Glutamatergic neuron (in vitro differentiated cells): ENCODE results near the gene SCN3B. TPM values are rescaled to one million over a fixed set of nuclear protein-coding genes. Genes with fewer than 3 reads are reported as not detected.
A peak's percentile ranks its signal among the peaks of the same experiment; 100 is the strongest.
"Not testable (repeated sequence)": the region's sequence is repeated elsewhere in the genome, so short reads cannot be mapped to it uniquely, and the experiment has no call there.

Experiments used
- DNase-seq: peaks from one replicate; pipeline ENCODE4 v3.0.0; 2022
- H3K27ac Mint-ChIP-seq: one replicate; pipeline ENCODE4 v1.8.0; 2020; ENCODE audit warnings: mild to moderate bottlenecking, mixed read lengths, inconsistent platforms; ENCODE audit not compliant: unreplicated experiment
- H3K27me3 Mint-ChIP-seq: one replicate; pipeline ENCODE4 v1.8.0; 2020; ENCODE audit warnings: mild to moderate bottlenecking, moderate library complexity, mixed read lengths, inconsistent platforms; ENCODE audit not compliant: unreplicated experiment
- H3K36me3 Mint-ChIP-seq: one replicate; pipeline ENCODE4 v1.8.0; 2020; ENCODE audit warnings: mild to moderate bottlenecking, mixed read lengths, inconsistent platforms; ENCODE audit not compliant: unreplicated experiment
- H3K4me1 Mint-ChIP-seq: one replicate; pipeline ENCODE4 v1.8.0; 2020; ENCODE audit warnings: mild to moderate bottlenecking, low read depth, mixed read lengths, inconsistent platforms; ENCODE audit not compliant: unreplicated experiment
- H3K4me3 Mint-ChIP-seq: one replicate; pipeline ENCODE4 v1.8.0; 2020; ENCODE audit warnings: mild to moderate bottlenecking, mixed read lengths, inconsistent platforms; ENCODE audit not compliant: unreplicated experiment
- H3K9me3 Mint-ChIP-seq: one replicate; pipeline ENCODE4 v1.8.0; 2020; ENCODE audit warnings: mild to moderate bottlenecking, moderate library complexity, mixed read lengths, inconsistent platforms; ENCODE audit not compliant: unreplicated experiment
- CTCF ChIP-seq: fragments of 200-600 bp; sonication (generic); IDR thresholded peaks from one replicate; pipeline ENCODE4 v1.5.0; 2021; ENCODE audit not compliant: partially characterized antibody, unreplicated experiment
- total RNA-seq: library from RNA; stranded (reverse); fragmentation: NEBNext Ultra II Directional; extraction: Animal tissue kit (Norgen Biotek cat#: 25700); gene quantifications from one replicate; pipeline ENCODE4 v1.2.1, GENCODE V29; 2021; ENCODE audit not compliant: unreplicated experiment

The SCN3B gene
- total RNA-seq, 1 donor from 2014 or later: 118 TPM

- H3K4me3 Mint-ChIP-seq: no peak overlapping the region
- peaks cover 4% of the 10 kb centered on the region for H3K9me3 Mint-ChIP-seq
- no peak for TF ChIP-seq CTCF
- H3K4me1 Mint-ChIP-seq: no peaks in the 10 kb centered on the region
- peaks cover 12% of the 10 kb centered on the region for H3K36me3 Mint-ChIP-seq
- DNase-seq: no peak
- H3K27ac Mint-ChIP-seq: no peak overlapping the region
- no peaks in the 10 kb centered on the region for H3K27me3 Mint-ChIP-seq
These were observed 10.9 kb upstream of the SCN3B start for GRCh38 chr11:123665306-123665705.

- H3K4me3 Mint-ChIP-seq, H3K27me3 Mint-ChIP-seq, DNase-seq, H3K4me1 Mint-ChIP-seq, H3K27ac Mint-ChIP-seq: not testable (repeated sequence)
- peaks cover 10% of the 10 kb centered on the region for H3K9me3 Mint-ChIP-seq
- H3K36me3 Mint-ChIP-seq: peaks cover 12% of the 10 kb centered on the region
These were observed 5.5 kb upstream of the SCN3B start for GRCh38 chr11:123659965-123660364.

DNA sequence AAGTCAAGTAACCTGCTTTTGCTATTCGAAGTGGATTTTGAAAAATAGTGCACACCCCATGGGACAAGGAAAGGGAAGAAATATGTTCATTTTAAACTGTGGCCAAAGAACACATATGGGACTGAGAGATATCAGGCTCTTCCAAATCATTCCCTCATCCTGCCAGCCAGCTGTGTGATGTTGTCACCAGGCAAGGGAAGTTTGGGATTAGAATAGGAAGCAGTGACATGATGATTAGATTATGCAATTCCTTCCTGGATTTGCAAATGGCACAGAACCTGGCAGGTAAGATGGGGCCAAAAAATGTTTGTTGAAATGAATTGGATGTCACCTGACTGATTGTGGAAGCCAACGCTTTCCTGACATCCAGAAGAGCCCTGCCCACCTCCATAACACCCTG is 4.9 kb upstream of the SCN3B start:
- Mint-ChIP-seq H3K27ac (no peak overlapping the region), H3K27me3 (no peaks in the 10 kb centered on the region)

DNA sequence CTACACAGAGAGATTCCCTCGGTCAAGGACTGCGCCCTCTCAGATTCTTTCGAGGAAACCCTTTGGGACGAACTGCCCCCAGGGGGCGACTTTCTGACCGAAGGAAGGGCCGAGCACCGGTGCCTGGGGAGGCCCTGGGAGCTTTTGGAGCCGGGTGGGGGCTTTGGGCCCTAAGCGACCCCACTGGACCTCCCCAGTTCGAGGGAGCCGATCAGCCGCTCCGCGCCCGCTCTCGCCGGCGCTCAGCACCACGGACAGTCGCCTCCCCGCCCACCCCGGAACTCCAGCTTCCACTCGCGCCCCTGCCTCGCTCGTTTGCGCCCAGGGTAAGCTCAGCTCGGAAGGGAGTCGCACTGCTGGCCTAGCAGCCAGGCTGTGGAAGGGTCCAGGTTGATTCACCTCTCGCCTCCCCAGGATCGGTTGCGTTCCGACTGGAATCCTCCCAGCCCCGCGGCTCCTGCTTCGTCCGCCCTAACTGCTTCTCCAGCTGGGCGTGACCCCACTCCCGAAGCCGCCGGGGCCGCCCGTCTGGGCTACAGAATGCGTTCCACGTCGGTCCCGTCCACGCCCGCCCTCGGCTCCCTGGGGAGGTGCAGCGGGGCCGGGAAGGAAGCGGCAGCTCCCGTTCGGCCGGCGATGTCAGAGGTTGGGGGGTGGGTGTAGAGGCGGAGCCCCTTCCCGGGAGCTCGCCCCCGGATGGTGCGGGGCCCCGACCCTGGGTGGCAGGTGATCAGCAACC is 428 bp downstream of the SCN3B start:
- peak overlapping the region; percentile 96 for H3K4me3 Mint-ChIP-seq
- H3K36me3 Mint-ChIP-seq: no peaks in the 10 kb centered on the region
- peak; percentile 14 for TF ChIP-seq CTCF
- peaks cover 8% of the 10 kb centered on the region for H3K9me3 Mint-ChIP-seq
- peaks cover 6% of the 10 kb centered on the region for H3K27me3 Mint-ChIP-seq
- peak; percentile 84 for DNase-seq
- H3K27ac Mint-ChIP-seq: peak overlapping the region; percentile 95
- peaks cover 25% of the 10 kb centered on the region for H3K4me1 Mint-ChIP-seq

More for the DNA sequence above, 4.9 kb upstream of the SCN3B start:
- peaks cover 8% of the 10 kb centered on the region for H3K4me1 Mint-ChIP-seq
- no peak overlapping the region for H3K4me3 Mint-ChIP-seq
- TF ChIP-seq CTCF: no peak
- H3K36me3 Mint-ChIP-seq: peaks cover 12% of the 10 kb centered on the region
- DNase-seq: no peak
- peaks cover 13% of the 10 kb centered on the region for H3K9me3 Mint-ChIP-seq

GRCh38 chr11:123653483-123653826 is 969 bp downstream of the SCN3B start:
- peaks cover 6% of the 10 kb centered on the region for H3K27me3 Mint-ChIP-seq
- peak overlapping the region; percentile 95 for H3K27ac Mint-ChIP-seq
- H3K9me3 Mint-ChIP-seq: peaks cover 8% of the 10 kb centered on the region
- no peak for DNase-seq
- peak overlapping the region; percentile 96 for H3K4me3 Mint-ChIP-seq
- H3K36me3 Mint-ChIP-seq: no peaks in the 10 kb centered on the region
- TF ChIP-seq CTCF: no peak
- peaks cover 25% of the 10 kb centered on the region for H3K4me1 Mint-ChIP-seq
